OCI-LY7 (cell line): ENCODE results near the gene FOXD1. TPM values are rescaled to one million over a fixed set of nuclear protein-coding genes. Genes with fewer than 3 reads are reported as not detected.

Source experiments
- BruUV-seq: library from RNA; stranded (reverse); fragments of 400-500 nt; replicated peaks from 2 replicates; lab custom pipeline; 2021; lab: Mats Ljungman, UMichigan
- CTCF ChIA-PET: fragments of 300-600 bp; sonication (Branson Sonifier 250); formaldehyde crosslinking; loops from one replicate; lab custom pipeline; 2022; ENCODE audit warnings: antibody characterized with exemption; ENCODE audit not compliant: unreplicated experiment; lab: Charles Lee
- POLR2A ChIA-PET: fragments of 300-600 bp; sonication (Branson Sonifier 250); formaldehyde crosslinking; loops from one replicate; lab custom pipeline; 2022; ENCODE audit warnings: antibody characterized with exemption; lab: Charles Lee
- DNase-seq: peaks from one replicate; pipeline ENCODE4 v3.0.0-alpha.2; 2015; ENCODE audit warnings: low spot score
- H2AFZ ChIP-seq: fragments of 200-600 bp; sonication (generic), shearing (Covaris generic); 2 replicates; pipeline ENCODE4 v1.6.1; 2014; ENCODE audit warnings: mild to moderate bottlenecking, antibody characterized with exemption, low read length, moderate library complexity
- H3K27ac ChIP-seq: fragments of 200-600 bp; sonication (generic); 2 replicates; pipeline ENCODE4 v1.5.1; 2014; ENCODE audit warnings: mixed run types, low read depth, mild to moderate bottlenecking, moderate library complexity, low read length, inconsistent platforms; ENCODE audit not compliant: poor library complexity, severe bottlenecking
- H3K36me3 ChIP-seq: fragments of 200-600 bp; sonication (generic); 2 replicates; pipeline ENCODE4 v1.6.1; 2014; ENCODE audit warnings: mild to moderate bottlenecking, antibody characterized with exemption, low read length, moderate library complexity, mixed read lengths; ENCODE audit not compliant: insufficient read depth
- H3K4me1 ChIP-seq: fragments of 200-600 bp; sonication (generic); 2 replicates; pipeline ENCODE4 v1.5.1; 2014; ENCODE audit warnings: mild to moderate bottlenecking, low read length; ENCODE audit not compliant: insufficient read depth, poor library complexity, severe bottlenecking
- H3K4me2 ChIP-seq: fragments of 200-600 bp; sonication (generic); 2 replicates; pipeline ENCODE4 v1.6.1; 2014; ENCODE audit warnings: mild to moderate bottlenecking, low read length
- H3K4me3 ChIP-seq: fragments of 200-600 bp; sonication (generic); 2 replicates; pipeline ENCODE4 v1.5.1; 2014; ENCODE audit warnings: mild to moderate bottlenecking, low read depth, low read length; ENCODE audit not compliant: poor library complexity, severe bottlenecking
- H3K79me2 ChIP-seq: fragments of 200-600 bp; sonication (generic); 2 replicates; pipeline ENCODE4 v1.6.1; 2016; ENCODE audit warnings: low read depth, mild to moderate bottlenecking, low read length, moderate library complexity, mixed read lengths; ENCODE audit not compliant: insufficient read depth
- H3K9me2 ChIP-seq: fragments of 200-600 bp; sonication (generic); 2 replicates; pipeline ENCODE4 v1.6.1; 2016; ENCODE audit warnings: mild to moderate bottlenecking, low read length, mixed read lengths; ENCODE audit not compliant: insufficient read depth
- H3K9me3 ChIP-seq: fragments of 200-600 bp; sonication (generic); 2 replicates; pipeline ENCODE4 v1.6.1; 2014; ENCODE audit warnings: mild to moderate bottlenecking, mixed run types, low read length, mixed read lengths
- H4K20me1 ChIP-seq: fragments of 200-600 bp; sonication (generic); 2 replicates; pipeline ENCODE4 v1.6.1; 2014; ENCODE audit warnings: mild to moderate bottlenecking, antibody characterized with exemption, low read length, moderate library complexity, mixed read lengths; ENCODE audit not compliant: insufficient read depth
- CTCF ChIP-seq: fragments of 200-600 bp; sonication (generic); conservative IDR thresholded peaks from 2 replicates; pipeline ENCODE4 v1.5.1; 2014; ENCODE audit warnings: mild to moderate bottlenecking, antibody characterized with exemption, low read length, moderate library complexity, mixed read lengths
- EZH2phosphoT487 ChIP-seq: fragments of 200-600 bp; sonication (generic); IDR thresholded peaks from 2 replicates; pipeline ENCODE4 v1.6.1; 2018; ENCODE audit warnings: low read depth, borderline replicate concordance, mild to moderate bottlenecking, mixed run types, antibody characterized with exemption, low read length, moderate library complexity, mixed read lengths
- intact Hi-C: fragments of 100-400 bp; cut with micrococcal nuclease; formaldehyde crosslinking; loops from one replicate; pipeline ENCODE4 v1.10.0; 2022; ENCODE audit not compliant: unreplicated experiment
- total RNA-seq, 2 experiments: library from RNA; depleted of rRNA in 1 of 2; stranded (reverse); fragments of >200 nt in 1 of 2; shearing (Covaris generic) in 1 of 2; gene quantifications; 2 replicates each; pipeline ENCODE4 v1.2.3, GENCODE V29; 2014 to 2022

Gene FOXD1
- total RNA-seq, 2 experiments from 2014 or later = 1.5 to 5.6 TPM

GRCh38 chr5:73496984-73497457 lies 48.4 kb upstream of the FOXD1 start:
- DNase-seq = peak; percentile 75
- Histone ChIP-seq H3K27ac (peak overlapping the region; percentile 69), H3K9me3 (no peaks in the 10 kb centered on the region), H4K20me1 (peaks cover 26% of the 10 kb centered on the region), H3K79me2 (peaks cover 46% of the 10 kb centered on the region), H3K4me2 (peak overlapping the region; percentile 93), H3K9me2 (no peaks in the 10 kb centered on the region), H3K36me3 (peaks cover 34% of the 10 kb centered on the region), H3K4me1 (peaks cover 37% of the 10 kb centered on the region), H2AFZ (peak overlapping the region; percentile 60; the same call in 1 of the 2 replicates), H3K4me3 (peak overlapping the region; percentile 98)
- POLR2A ChIA-PET = interaction anchor here (0.8 to 2.6 kb wide), 6 partner anchors 47 to 80 kb away, joined by 3 to 8 read pairs (median 5); partner anchors contain the start of gene FOXD1
- BruUV-seq = no TSS peak
- intact Hi-C loops = loop anchor here (1.0 to 5.0 kb wide), 3 partner anchors 49 to 680 kb away; partner anchors contain the start of genes FCHO2, FOXD1 and TNPO1
- CTCF ChIA-PET = no interaction called here
- TF ChIP-seq CTCF (peak; percentile 74), EZH2phosphoT487 (no peak)

DNA sequence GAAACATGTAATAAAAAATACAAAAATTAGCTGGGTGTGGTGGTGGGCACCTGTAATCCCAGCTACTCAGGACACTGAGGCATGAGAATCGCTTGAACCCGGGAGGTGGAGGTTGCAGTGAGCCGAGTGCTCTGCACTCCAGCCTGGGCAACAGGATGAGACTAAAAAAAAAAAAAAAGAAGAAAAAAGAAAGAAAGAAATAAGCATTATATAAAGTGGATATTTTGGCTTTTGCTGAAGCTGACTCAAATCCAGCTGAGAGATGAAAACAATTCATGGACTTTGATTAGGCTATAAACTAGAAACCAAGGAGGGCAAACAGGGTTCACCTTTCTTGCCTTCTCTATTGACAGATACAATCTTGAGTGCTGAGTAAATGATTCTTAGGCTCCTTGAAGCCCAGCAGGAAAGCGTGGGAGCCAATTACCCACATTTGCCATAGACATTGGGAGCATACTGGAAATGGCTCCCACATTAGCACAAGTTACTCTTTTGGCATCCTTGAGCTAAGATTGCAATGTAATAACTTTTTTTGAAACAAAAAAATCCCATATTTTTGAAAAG lies 47.3 kb upstream of the FOXD1 start:
- no peaks in the 10 kb centered on the region for H3K9me2 ChIP-seq
- BruUV-seq = no TSS peak
- H3K4me1 ChIP-seq = peaks cover 28% of the 10 kb centered on the region
- H3K27ac ChIP-seq = no peak overlapping the region
- ChIA-PET POLR2A (interaction anchor here (0.6 to 1.3 kb wide), 9 partner anchors 10 to 497 kb away, joined by 3 to 6 read pairs (median 4); partner anchors contain the start of gene FOXD1), CTCF (no interaction called here)
- H3K79me2 ChIP-seq = peaks cover 36% of the 10 kb centered on the region
- H2AFZ ChIP-seq = no peak overlapping the region
- intact Hi-C loops = loop anchor here (5.0 kb wide), 2 partner anchors 539 to 679 kb away; partner anchors contain the start of genes FCHO2 and TNPO1
- H4K20me1 ChIP-seq = peaks cover 18% of the 10 kb centered on the region
- no peak for DNase-seq
- peaks cover 23% of the 10 kb centered on the region for H3K36me3 ChIP-seq
- no peak overlapping the region for H3K4me2 ChIP-seq
- no peak overlapping the region for H3K4me3 ChIP-seq
- H3K9me3 ChIP-seq = no peaks in the 10 kb centered on the region
- no peak for TF ChIP-seq CTCF
- no peak for TF ChIP-seq EZH2phosphoT487

GRCh38 chr5:73494721-73495120 lies 46.1 kb upstream of the FOXD1 start:
- H4K20me1 ChIP-seq = peaks cover 6% of the 10 kb centered on the region; the same call in 1 of the 2 replicates
- intact Hi-C loops = loop anchor here (5.0 kb wide), 2 partner anchors 537 to 677 kb away; partner anchors contain the start of genes FCHO2 and TNPO1
- H3K27ac ChIP-seq = no peak overlapping the region
- no peak overlapping the region for H3K4me3 ChIP-seq
- BruUV-seq = no TSS peak
- H3K4me2 ChIP-seq = no peak overlapping the region
- peaks cover 11% of the 10 kb centered on the region for H3K36me3 ChIP-seq
- no peak for DNase-seq
- no peaks in the 10 kb centered on the region for H3K9me2 ChIP-seq
- H3K4me1 ChIP-seq = peaks cover 16% of the 10 kb centered on the region
- CTCF ChIA-PET = no interaction called here
- TF ChIP-seq CTCF (no peak), EZH2phosphoT487 (no peak)
- no peaks in the 10 kb centered on the region for H3K9me3 ChIP-seq
- POLR2A ChIA-PET = interaction anchor here (1.3 kb wide), 1 partner anchor 39 kb away, joined by 4 read pairs; no protein-coding TSS in a partner anchor
- no peak overlapping the region for H2AFZ ChIP-seq
- H3K79me2 ChIP-seq = peaks cover 25% of the 10 kb centered on the region
